Dermis microvascular lymphatic vessel endothelial cell (primary cell): ENCODE measurements around the gene SMIM3. TPM values are rescaled to one million over a fixed set of nuclear protein-coding genes. Genes with fewer than 3 reads are reported as not detected.
"Not testable (repeated sequence)": the region's sequence is repeated elsewhere in the genome, so short reads cannot be mapped to it uniquely, and the experiment has no call there.

Source experiments
- DNase-seq, 2 donors: peaks; one replicate each; pipeline versions ENCODE4 v3.0.0 to v3.0.0-alpha.2; 2010; ENCODE audit warnings: low read depth in 2 of 2
- total RNA-seq: library from RNA; depleted of rRNA; stranded (reverse); fragments of >200 nt; gene quantifications from 2 replicates; pipeline ENCODE4 v1.2.1, GENCODE V29; 2014

SMIM3 gene
- total RNA-seq, 1 donor from 2014 or later, result 4.4 TPM

DNA sequence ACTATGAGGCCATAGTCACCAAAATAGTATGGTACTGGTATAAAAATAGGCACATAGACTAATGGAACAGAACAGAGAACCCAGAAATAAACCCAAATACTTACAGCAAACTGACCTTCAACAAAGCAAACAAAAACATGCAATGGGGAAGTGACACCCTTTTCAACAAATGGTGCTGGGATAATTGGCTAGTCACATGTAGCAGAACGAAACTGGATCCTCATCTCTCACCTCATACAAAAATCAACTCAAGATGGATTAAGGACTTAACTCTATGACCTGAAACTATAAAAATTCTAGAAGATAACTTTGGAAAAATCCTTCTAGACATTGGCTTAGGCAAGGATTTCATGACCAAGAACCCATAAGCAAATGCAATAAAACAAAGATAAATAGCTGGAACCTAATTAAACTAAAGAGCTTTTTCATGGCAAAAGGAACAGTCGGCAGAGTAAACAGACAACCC, 14.9 kb downstream of the SMIM3 start:
- DNase-seq, result not testable (repeated sequence)

DNA sequence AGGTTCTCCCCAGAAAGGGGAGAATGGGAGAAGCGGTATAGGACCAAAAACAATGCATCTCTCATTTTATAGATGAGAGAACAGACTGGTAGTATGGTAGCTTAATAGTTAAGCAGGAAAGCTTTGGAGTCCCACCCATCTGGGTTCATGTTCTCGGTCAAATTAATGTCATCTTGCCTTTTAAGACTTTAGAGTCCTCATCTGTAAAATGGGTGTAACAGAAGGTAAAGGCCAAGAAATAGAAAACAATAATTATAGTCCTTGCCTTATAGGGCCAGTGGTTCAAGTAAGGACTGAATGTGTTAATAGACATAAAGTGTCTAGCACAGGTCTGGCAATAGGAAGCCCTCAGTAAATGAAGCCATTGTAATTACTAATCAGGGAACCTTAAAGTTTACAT, 16.4 kb downstream of the SMIM3 start:
- no peak for DNase-seq

DNA sequence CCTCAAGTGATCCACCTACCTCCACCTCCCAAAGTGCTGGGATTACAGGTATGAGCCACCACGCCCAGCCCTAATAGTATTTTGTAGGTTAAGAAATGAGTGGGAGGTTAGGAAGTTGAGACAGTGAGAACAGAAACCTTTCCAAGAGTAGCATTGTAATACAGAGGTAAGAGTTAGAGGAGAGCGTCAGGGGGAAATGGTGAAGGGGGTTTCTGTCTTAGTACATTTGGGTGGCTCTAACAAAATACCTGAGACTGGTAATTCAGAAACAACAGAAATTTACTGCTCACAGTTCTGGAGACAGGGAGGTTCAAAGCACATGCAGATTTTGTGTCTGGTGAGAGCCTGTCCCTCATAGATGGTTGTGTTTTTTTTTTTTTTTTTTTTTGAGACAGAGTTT, 18.8 kb downstream of the SMIM3 start:
- no peak for DNase-seq

DNA sequence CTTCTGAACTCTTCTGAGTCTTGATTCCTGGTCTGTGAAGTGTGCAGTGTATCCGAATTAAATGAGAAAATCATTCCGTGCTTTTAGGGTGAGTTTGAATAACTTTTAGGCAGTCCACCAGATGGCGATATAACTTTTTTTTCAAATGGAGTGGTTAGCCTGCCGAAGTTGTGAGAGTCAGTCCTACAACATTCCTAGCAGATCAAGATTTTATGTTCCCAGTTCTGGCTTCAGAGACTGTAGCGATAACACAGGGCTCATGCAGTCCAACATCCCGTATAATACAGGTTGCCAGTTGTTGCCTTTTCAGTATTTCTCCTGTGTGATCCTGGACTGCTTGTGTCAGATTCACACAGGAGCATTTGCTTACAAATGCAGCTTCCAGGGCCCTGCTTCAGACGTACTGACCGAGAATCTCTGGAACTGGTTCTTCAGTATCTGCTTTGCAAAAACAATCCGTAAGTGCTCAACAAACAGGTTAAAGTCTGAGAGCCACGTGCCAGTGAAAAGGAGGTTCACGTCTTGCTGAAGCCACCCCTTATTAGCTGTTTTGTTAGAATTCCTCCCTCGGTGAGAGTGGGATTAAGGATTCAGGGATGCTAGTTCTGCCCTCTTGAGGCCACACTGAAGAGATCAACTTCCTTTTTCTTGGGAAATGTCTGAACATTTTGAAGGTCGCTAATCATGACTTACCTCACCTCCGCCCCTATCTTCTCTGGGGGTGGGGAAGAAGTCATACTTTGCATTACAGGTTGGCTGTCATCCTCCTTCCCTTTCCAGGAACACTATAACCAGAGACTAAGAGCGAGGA, 22.8 kb downstream of the SMIM3 start:
- DNase-seq, result peak; percentile 45 to 66

DNA sequence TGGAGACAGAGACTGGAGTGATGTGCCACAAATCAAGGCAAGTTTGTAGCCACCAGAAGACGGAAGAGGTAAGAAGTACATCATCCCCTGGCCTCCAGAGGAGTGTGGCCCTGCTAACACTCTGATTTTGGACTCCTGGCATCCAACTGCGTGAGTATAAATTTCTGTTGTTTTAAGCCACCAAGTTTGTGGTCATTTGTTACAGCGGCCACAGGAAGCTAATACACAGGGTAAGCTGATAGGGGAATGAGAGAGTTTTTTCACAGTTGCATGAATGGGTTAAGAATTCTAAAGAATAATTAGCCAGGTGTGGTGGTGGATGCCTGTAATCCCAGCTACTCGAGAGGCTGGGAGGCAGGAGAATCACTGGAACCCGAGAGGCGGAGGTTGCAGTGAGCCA, 25.8 kb downstream of the SMIM3 start:
- DNase-seq, result no peak

DNA sequence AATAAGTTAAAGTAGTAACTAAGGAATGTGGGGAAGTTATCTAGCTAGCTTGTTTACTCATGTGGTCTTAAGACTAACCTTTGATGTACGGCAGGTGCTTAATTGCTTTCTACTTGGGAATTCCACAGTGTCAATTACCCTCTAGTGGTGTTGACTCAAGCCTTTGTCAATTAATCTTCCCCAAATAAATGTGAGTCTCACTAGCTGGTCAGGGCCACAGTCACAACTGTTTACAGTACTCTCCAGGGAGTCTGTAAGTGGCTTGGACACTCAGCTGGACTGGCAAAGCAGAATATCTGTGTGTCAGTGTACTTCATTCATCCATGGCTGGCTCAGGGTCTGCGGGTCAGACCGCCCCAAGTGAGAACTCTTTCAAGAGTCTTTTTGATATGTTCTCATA, 30.8 kb downstream of the SMIM3 start:
- DNase-seq, result no peak

DNA sequence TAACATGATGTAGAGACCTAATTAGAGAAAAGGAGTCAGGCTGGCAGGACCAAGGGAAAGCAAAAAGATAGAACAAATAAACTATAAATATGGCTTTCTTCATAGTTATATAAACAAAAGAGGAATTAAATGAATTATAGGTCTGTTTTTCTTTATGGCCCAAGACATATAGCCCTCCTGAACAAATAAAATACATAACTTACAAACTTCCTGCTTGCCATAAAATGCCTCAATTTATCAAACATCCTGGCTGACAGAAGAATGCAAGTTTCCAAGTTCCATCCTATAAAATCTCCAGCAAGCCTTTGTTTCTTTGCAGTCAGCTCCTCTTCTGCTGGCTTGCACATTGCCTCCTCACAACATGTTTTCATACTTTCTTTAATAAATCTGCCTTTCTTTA, 36.5 kb downstream of the SMIM3 start:
- no peak for DNase-seq

DNA sequence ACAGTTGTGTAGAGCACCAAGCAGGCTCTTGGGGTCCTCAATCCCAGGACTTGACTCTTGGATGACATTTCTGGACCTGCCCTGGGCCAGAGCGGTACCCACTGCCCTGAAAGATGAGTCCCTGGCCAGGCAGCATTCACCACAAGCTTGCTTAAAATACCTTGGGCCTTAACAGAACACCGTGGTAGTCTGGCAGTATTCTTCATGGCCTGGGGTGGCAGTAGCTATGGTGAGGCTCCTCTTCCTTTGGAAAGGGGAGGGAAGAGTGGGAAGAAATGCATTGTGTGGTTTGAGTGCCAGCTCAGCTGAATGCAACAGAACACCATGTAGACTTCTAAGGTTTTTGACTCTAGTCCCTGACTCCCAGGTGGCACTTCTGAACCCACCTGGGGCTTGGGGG, 38.4 kb downstream of the SMIM3 start:
- DNase-seq, result no peak

DNA sequence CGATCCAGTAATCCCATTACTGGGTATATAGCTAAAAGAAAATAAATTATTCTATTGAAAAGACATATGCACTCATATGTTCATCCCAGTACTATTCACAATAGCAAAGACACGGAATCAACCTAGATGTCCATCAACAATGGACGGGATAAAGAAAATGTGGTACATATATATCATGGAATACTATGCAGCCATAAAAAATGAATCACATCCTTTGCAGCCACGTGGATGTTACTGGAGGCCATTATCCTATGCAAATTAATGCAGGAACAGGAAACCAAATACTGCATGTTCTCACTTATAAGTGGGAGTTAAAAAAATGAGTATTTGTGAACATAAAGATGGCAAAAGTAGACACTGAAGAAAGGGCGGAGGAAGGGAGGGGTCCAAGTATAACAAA, 51.2 kb downstream of the SMIM3 start:
- DNase-seq, result no peak

DNA sequence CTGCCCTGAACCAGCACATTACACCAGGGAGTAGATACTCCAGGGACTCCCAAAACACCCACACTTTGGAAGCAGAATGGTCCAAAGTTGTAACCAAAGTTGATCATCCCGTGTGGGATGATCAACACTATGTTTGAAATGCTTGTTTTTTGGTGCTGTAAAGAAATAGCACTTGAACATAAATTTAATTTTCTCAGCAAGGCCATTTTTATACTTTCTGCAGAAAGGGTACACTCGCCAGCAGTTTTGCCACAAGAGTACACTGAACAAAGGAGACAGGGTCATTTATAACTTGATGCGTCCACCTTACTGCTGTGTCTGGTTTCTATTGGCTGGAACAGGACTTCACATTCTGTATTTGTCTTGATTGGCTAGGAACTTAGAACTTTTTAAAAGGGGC, 53.3 kb downstream of the SMIM3 start:
- DNase-seq, result not testable (repeated sequence)

DNA sequence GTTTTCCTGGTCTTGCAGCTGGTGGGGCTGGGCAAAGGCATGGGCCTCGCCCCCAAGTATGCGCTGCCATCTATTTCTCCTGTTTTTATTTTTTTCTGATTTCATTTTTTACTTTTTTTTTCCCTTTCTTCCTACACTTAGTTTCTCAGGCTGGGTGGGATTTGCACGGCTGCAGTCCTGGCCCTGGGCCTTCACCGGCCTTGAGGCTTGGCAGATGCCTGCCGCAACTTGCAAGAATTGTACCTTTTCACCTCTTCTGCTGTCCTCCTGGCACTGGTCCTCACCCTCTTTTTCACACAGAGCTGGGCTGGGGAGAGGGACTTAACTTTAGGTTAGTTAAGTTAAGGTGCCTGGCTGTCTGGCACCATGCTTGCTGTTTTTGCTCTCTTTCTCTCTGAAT, 57.5 kb downstream of the SMIM3 start:
- DNase-seq, result no peak

DNA sequence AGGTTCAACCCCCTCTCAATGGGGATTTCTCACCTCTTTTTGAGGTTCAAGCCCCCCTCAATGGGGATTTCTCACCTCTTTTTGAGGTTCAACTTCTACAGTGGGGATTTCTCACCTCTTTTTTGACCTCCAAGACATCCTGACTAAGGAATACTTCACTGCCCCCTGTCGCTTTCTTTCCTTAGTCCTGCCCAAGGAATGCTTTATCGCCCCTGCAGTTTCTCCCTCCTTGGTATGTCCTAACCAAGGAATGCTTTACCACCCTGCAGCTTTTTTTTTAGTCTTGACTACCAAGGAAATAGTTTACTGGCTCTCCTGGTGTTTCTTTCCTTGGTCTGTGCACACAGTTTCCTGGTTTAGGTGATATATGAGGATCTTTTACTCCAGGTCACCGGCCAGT, 58.1 kb downstream of the SMIM3 start:
- no peak for DNase-seq

DNA sequence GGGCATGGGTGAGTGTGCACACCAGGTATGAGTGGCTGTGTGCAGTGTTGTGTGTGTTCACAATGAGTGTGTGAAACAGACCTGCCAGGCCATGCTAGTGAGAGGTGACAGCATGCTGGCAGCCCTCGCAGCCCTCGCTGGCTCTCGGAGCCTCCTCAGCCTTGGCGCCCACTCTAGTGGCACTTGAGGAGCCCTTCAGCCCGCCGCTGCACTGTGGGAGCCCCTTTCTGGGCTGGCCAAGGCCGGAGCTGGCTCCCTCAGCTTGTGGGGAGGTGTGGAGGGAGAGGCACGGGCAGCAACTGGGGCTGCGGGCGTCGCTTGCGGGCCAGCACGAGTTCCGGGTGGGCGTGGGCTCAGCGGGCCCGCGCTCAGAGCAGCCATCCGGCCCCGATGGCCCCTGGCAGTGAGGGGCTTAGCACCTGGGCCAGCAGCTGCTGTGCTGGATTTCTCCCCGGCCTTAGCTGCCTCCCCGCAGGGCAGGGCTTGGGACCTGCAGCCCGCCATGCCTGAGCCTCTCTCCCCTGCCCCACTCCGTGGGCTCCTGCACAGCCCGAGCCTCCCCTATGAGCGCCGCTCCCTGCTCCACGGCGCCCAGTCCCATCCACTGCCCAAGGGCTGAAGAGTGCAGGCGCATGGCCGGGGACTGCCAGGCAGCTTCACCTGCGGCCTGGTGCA, 66.8 kb downstream of the SMIM3 start:
- not testable (repeated sequence) for DNase-seq

DNA sequence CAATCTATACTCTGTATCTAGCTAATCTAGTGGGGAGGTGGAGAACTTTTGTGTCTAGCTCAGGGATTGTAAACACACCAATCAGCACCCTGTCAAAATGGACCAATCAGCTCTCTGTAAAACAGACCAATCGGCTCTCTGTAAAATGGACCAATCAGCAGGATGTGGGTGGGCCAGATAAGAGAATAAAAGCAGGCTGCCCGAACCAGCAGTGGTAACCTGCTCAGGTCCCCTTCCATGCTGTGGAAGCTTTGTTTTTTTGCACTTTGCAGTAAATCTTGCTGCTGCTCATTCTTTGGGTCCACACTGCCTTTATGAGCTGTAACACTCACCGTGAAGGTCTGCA, 67.7 kb downstream of the SMIM3 start, which contains the start of gene IRGM:
Gene IRGM (plus strand): TSS at position 214 of the 346 bp plus-strand sequence. CDS start 1,603 bp downstream, outside the sequence.
- not testable (repeated sequence) for DNase-seq

Other genes with a start within 250 kb of the SMIM3 start
- 5.6 and 12.3 TPM in 2 replicates for gene SYNPO, start 138.1 kb upstream of the SMIM3 start, total RNA-seq
- gene MYOZ3, start 117.5 kb upstream of the SMIM3 start, total RNA-seq, result 0.13 and 0.25 TPM in 2 replicates
- 14.9 and 18.8 TPM in 2 replicates for gene RBM22, start 77.7 kb upstream of the SMIM3 start, total RNA-seq
- gene DCTN4, start 19.7 kb upstream of the SMIM3 start, total RNA-seq, result 23.9 and 29.7 TPM in 2 replicates
- gene IRGM, start 67.8 kb downstream of the SMIM3 start, total RNA-seq, result not detected in 2 replicates
- gene ZNF300, start 126.2 kb downstream of the SMIM3 start, total RNA-seq, result 4.2 and 4.6 TPM in 2 replicates
- gene GPX3, start 241.8 kb downstream of the SMIM3 start, total RNA-seq, result 8.6 and 15.7 TPM in 2 replicates